Left ventricle myocardium inferior (tissue), 1 donor: ENCODE results near the gene PID1. TPM values are rescaled to one million over a fixed set of nuclear protein-coding genes. Genes with fewer than 3 reads are reported as not detected.

Experiments
- DNase-seq: peaks from one replicate; pipeline ENCODE4 v3.0.0-alpha.2; 2020
- H3K27ac ChIP-seq: fragments of 200-600 bp; replicated peaks from 2 replicates; pipeline ENCODE4 v1.8.0; 2021
- H3K27me3 ChIP-seq: fragments of 200-600 bp; 2 replicates; pipeline ENCODE4 v1.8.0; 2021; ENCODE audit warnings: low read depth
- H3K36me3 ChIP-seq: fragments of 200-600 bp; 2 replicates; pipeline ENCODE4 v1.8.0; 2021
- H3K4me1 ChIP-seq: fragments of 200-600 bp; 2 replicates; pipeline ENCODE4 v1.8.0; 2021
- H3K4me3 ChIP-seq: fragments of 200-600 bp; 2 replicates; pipeline ENCODE4 v1.8.0; 2021; ENCODE audit warnings: mild to moderate bottlenecking, moderate library complexity
- H3K9me3 ChIP-seq: fragments of 200-600 bp; replicated peaks from 2 replicates; pipeline ENCODE4 v1.8.0; 2021
- CTCF ChIP-seq: fragments of 200-600 bp; IDR thresholded peaks from 2 replicates; pipeline ENCODE4 v1.8.0; 2021; ENCODE audit warnings: antibody characterized with exemption, mild to moderate bottlenecking, borderline replicate concordance
- intact Hi-C: fragments of 100-400 bp; cut with micrococcal nuclease; formaldehyde crosslinking; loops from one replicate; pipeline ENCODE4 v1.11.0; 2022
- total RNA-seq: library from RNA; stranded (reverse); fragmentation: NEBNext Ultra II Directional; extraction: Animal tissue kit (Norgen Biotek cat#: 25700); gene quantifications from one replicate; pipeline ENCODE4 v1.2.1, GENCODE V29; 2021
- donor health status: DM: no; HTN: yes; CAD: no; lungs with severe emphysema.

PID1 gene
- total RNA-seq, 1 donor from 2014 or later: 7.8 TPM

GRCh38 chr2:229231885-229232284, 39.2 kb downstream of the PID1 start:
- Histone ChIP-seq H3K4me1 (peaks cover 13% of the 10 kb centered on the region), H3K36me3 (no peaks in the 10 kb centered on the region), H3K4me3 (no peak overlapping the region), H3K27ac (peak overlapping the region; percentile 50), H3K9me3 (no peaks in the 10 kb centered on the region), H3K27me3 (no peaks in the 10 kb centered on the region)
- DNase-seq: no peak
- intact Hi-C loops: no loop called here
- TF ChIP-seq CTCF: no peak

GRCh38 chr2:229231328-229231868, 39.7 kb downstream of the PID1 start:
- Histone ChIP-seq H3K27me3 (no peaks in the 10 kb centered on the region), H3K36me3 (no peaks in the 10 kb centered on the region), H3K4me1 (peaks cover 13% of the 10 kb centered on the region), H3K4me3 (no peak overlapping the region), H3K9me3 (no peaks in the 10 kb centered on the region), H3K27ac (peak overlapping the region; percentile 50)
- TF ChIP-seq CTCF: no peak
- intact Hi-C loops: no loop called here
- no peak for DNase-seq

DNA sequence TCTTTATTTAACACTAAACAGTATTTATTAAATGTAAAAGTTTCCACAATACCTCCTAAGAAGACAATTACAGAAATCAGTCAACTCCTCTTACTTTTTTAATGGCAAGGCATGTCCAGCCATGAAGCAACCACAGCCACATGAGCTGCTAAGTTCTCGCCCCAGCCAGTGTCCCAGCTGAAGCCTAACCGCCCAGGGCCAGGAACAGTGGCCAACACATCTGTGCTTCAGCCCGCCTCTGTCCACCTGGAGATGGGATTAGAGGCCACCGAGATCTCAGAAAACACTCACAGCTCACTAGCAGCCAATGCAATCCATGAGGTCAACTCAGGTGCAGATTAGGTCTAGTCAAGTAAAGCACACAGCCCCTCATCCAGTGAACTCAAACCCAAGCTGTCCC, 40.2 kb downstream of the PID1 start:
- no peak for TF ChIP-seq CTCF
- H3K27ac ChIP-seq: peak overlapping the region; percentile 50
- no peaks in the 10 kb centered on the region for H3K36me3 ChIP-seq
- peaks cover 13% of the 10 kb centered on the region for H3K4me1 ChIP-seq
- DNase-seq: peak; percentile 58
- H3K9me3 ChIP-seq: no peaks in the 10 kb centered on the region
- H3K4me3 ChIP-seq: no peak overlapping the region
- no peaks in the 10 kb centered on the region for H3K27me3 ChIP-seq
- intact Hi-C loops: no loop called here

GRCh38 chr2:229230256-229230655, 40.8 kb downstream of the PID1 start:
- H3K4me3 ChIP-seq: no peak overlapping the region

GRCh38 chr2:229226382-229226781, 44.7 kb downstream of the PID1 start:
- Histone ChIP-seq H3K27ac (peak overlapping the region; percentile 62), H3K36me3 (no peaks in the 10 kb centered on the region), H3K4me3 (no peak overlapping the region), H3K9me3 (no peaks in the 10 kb centered on the region), H3K27me3 (no peaks in the 10 kb centered on the region), H3K4me1 (peaks cover 13% of the 10 kb centered on the region)
- intact Hi-C loops: no loop called here
- DNase-seq: peak; percentile 47
- TF ChIP-seq CTCF: no peak

More at GRCh38 chr2:229230256-229230655, 40.8 kb downstream of the PID1 start:
- no peak for DNase-seq
- Histone ChIP-seq H3K27me3 (no peaks in the 10 kb centered on the region), H3K4me1 (peaks cover 13% of the 10 kb centered on the region), H3K36me3 (no peaks in the 10 kb centered on the region), H3K9me3 (no peaks in the 10 kb centered on the region), H3K27ac (peak overlapping the region; percentile 50)
- intact Hi-C loops: no loop called here
- TF ChIP-seq CTCF: no peak

GRCh38 chr2:229223107-229223506, 48.0 kb downstream of the PID1 start:
- Histone ChIP-seq H3K36me3 (no peaks in the 10 kb centered on the region), H3K27ac (no peak overlapping the region), H3K4me1 (no peaks in the 10 kb centered on the region), H3K4me3 (no peak overlapping the region), H3K9me3 (no peaks in the 10 kb centered on the region), H3K27me3 (no peaks in the 10 kb centered on the region)
- intact Hi-C loops: no loop called here
- TF ChIP-seq CTCF: no peak
- DNase-seq: no peak
